DOHH2 (cell line): ENCODE results near the gene EPS8.

Experiments used
- CTCF ChIP-seq: fragments of 200-600 bp; sonication (generic); IDR thresholded peaks from one replicate; pipeline ENCODE4 v1.5.1; 2014; ENCODE audit warnings: antibody characterized with exemption, mild to moderate bottlenecking, low read depth, low read length; ENCODE audit not compliant: poor library complexity, severe bottlenecking
- EZH2phosphoT487 ChIP-seq: fragments of 200-600 bp; sonication (generic); IDR thresholded peaks from 2 replicates; pipeline ENCODE4 v1.6.1; 2017; ENCODE audit warnings: borderline replicate concordance, mild to moderate bottlenecking, antibody characterized with exemption, low read length, moderate library complexity, mixed read lengths

- TF ChIP-seq CTCF (no peak), EZH2phosphoT487 (no peak)
These were observed 80.7 kb downstream of the EPS8 start for GRCh38 chr12:15708396-15709076.
